ENCODE measurements around the gene TAF9B. TPM values are rescaled to one million over a fixed set of nuclear protein-coding genes. Genes with fewer than 3 reads are reported as not detected.
"Not testable (repeated sequence)": the region's sequence is repeated elsewhere in the genome, so short reads cannot be mapped to it uniquely, and the experiment has no call there.

TAF9B gene
- 3.8 and 4.2 TPM in 2 replicates for total RNA-seq

- no peak for FAIRE-seq
- DNase-seq (ENCODE audit: low read depth), result peak; percentile 69
- Histone ChIP-seq H3K4me3 (ENCODE audit: low read depth, low read length) (peak within 1 kb of the TSS; percentile 57), H3K27me3 (ENCODE audit: control insufficient read depth, insufficient read depth, low read length) (no peaks in the 10 kb centered on the region), H3K36me3 (ENCODE audit: control insufficient read depth, insufficient read depth, low read length) (no peaks in the 10 kb centered on the region)
- no peak for TF ChIP-seq CTCF (IDR thresholded peaks at IDR 0.05; ENCODE audit: insufficient read depth, low read length, severe bottlenecking)
Measured at GRCh38 chrX:78139160-78140123, at the start of gene TAF9B. Gene TAF9B (minus strand): TSS chrX:78139650. CDS start chrX:78139611, 39 bp downstream.

GRCh38 chrX:78182881-78183280, 43.4 kb upstream of the TAF9B start:
- Histone ChIP-seq H3K4me3 (ENCODE audit: low read depth, low read length) (no peak overlapping the region), H3K36me3 (ENCODE audit: control insufficient read depth, insufficient read depth, low read length) (no peaks in the 10 kb centered on the region), H3K27me3 (ENCODE audit: control insufficient read depth, insufficient read depth, low read length) (no peaks in the 10 kb centered on the region)
- no peak for FAIRE-seq
- no peak for DNase-seq (ENCODE audit: low read depth)
- no peak for TF ChIP-seq CTCF (IDR thresholded peaks at IDR 0.05; ENCODE audit: insufficient read depth, low read length, severe bottlenecking)

GRCh38 chrX:78181307-78181706, 41.9 kb upstream of the TAF9B start:
- Histone ChIP-seq H3K27me3 (ENCODE audit: control insufficient read depth, insufficient read depth, low read length) (no peaks in the 10 kb centered on the region), H3K4me3 (ENCODE audit: low read depth, low read length) (no peak overlapping the region), H3K36me3 (ENCODE audit: control insufficient read depth, insufficient read depth, low read length) (no peaks in the 10 kb centered on the region)
- TF ChIP-seq CTCF (IDR thresholded peaks at IDR 0.05; ENCODE audit: insufficient read depth, low read length, severe bottlenecking), result no peak
- no peak for FAIRE-seq
- no peak for DNase-seq (ENCODE audit: low read depth)

GRCh38 chrX:78168065-78168464, 28.6 kb upstream of the TAF9B start:
- DNase-seq (ENCODE audit: low read depth) (peak; percentile 55), FAIRE-seq (no peak)

GRCh38 chrX:78165425-78165824, 26.0 kb upstream of the TAF9B start:
- FAIRE-seq (no peak), DNase-seq (ENCODE audit: low read depth) (no peak)
- Histone ChIP-seq H3K36me3 (ENCODE audit: control insufficient read depth, insufficient read depth, low read length) (no peaks in the 10 kb centered on the region), H3K4me3 (ENCODE audit: low read depth, low read length) (no peak overlapping the region), H3K27me3 (ENCODE audit: control insufficient read depth, insufficient read depth, low read length) (no peaks in the 10 kb centered on the region)
- no peak for TF ChIP-seq CTCF (IDR thresholded peaks at IDR 0.05; ENCODE audit: insufficient read depth, low read length, severe bottlenecking)

More at GRCh38 chrX:78168065-78168464, 28.6 kb upstream of the TAF9B start:
- H3K4me3 ChIP-seq (ENCODE audit: low read depth, low read length), result no peak overlapping the region
- H3K36me3 ChIP-seq (ENCODE audit: control insufficient read depth, insufficient read depth, low read length), result no peaks in the 10 kb centered on the region
- no peak for TF ChIP-seq CTCF (IDR thresholded peaks at IDR 0.05; ENCODE audit: insufficient read depth, low read length, severe bottlenecking)
- H3K27me3 ChIP-seq (ENCODE audit: control insufficient read depth, insufficient read depth, low read length), result no peaks in the 10 kb centered on the region

GRCh38 chrX:78163175-78163574, 23.7 kb upstream of the TAF9B start:
- not testable (repeated sequence) for H3K27me3 ChIP-seq (ENCODE audit: control insufficient read depth, insufficient read depth, low read length); DNase-seq (ENCODE audit: low read depth); H3K4me3 ChIP-seq (ENCODE audit: low read depth, low read length); H3K36me3 ChIP-seq (ENCODE audit: control insufficient read depth, insufficient read depth, low read length); FAIRE-seq

- not testable (repeated sequence) for FAIRE-seq; H3K27me3 ChIP-seq (ENCODE audit: control insufficient read depth, insufficient read depth, low read length); DNase-seq (ENCODE audit: low read depth); H3K4me3 ChIP-seq (ENCODE audit: low read depth, low read length); H3K36me3 ChIP-seq (ENCODE audit: control insufficient read depth, insufficient read depth, low read length)
Measured at GRCh38 chrX:78160711-78161110, 21.3 kb upstream of the TAF9B start.

GRCh38 chrX:78157846-78158245, 18.4 kb upstream of the TAF9B start:
- not testable (repeated sequence) for H3K27me3 ChIP-seq (ENCODE audit: control insufficient read depth, insufficient read depth, low read length); H3K4me3 ChIP-seq (ENCODE audit: low read depth, low read length); H3K36me3 ChIP-seq (ENCODE audit: control insufficient read depth, insufficient read depth, low read length); FAIRE-seq; DNase-seq (ENCODE audit: low read depth)

- not testable (repeated sequence) for DNase-seq (ENCODE audit: low read depth); H3K27me3 ChIP-seq (ENCODE audit: control insufficient read depth, insufficient read depth, low read length); H3K4me3 ChIP-seq (ENCODE audit: low read depth, low read length); H3K36me3 ChIP-seq (ENCODE audit: control insufficient read depth, insufficient read depth, low read length); FAIRE-seq
Measured at GRCh38 chrX:78157373-78157772, 17.9 kb upstream of the TAF9B start.

All from bronchial epithelial cell (primary cell).